DMS53 treated with DMSO at 0.1 percent for 48 hours (cell line): ENCODE data around the gene KIF15.
A peak's percentile ranks its signal among the peaks of the same experiment; 100 is the strongest.
"Not testable (repeated sequence)": the region's sequence is repeated elsewhere in the genome, so short reads cannot be mapped to it uniquely, and the experiment has no call there.

Experiments
- DNase-seq: peaks from one replicate; lab custom pipeline; 2025; ENCODE audit not compliant: unreplicated experiment; lab: John Stamatoyannopoulos, UW

The KIF15 gene

GRCh38 chr3:44761424-44762169 is at the start of gene KIF15, which contains the start of gene KIAA1143:
TSS of gene KIF15 (plus strand) at chr3:44761794. CDS start at chr3:44761866, 72 bp downstream.
TSS of gene KIAA1143 (minus strand) at chr3:44761619. CDS start at chr3:44761602, 17 bp downstream.
- peak; percentile 53 for DNase-seq

GRCh38 chr3:44712455-44713075 is 49.0 kb upstream of the KIF15 start, which contains the start of gene ZNF502:
TSS of gene ZNF502 (plus strand) at chr3:44712660. CDS start at chr3:44720262, 7,602 bp downstream.
- peak; percentile 51 for DNase-seq

GRCh38 chr3:44721231-44722102 is 40.1 kb upstream of the KIF15 start:
- DNase-seq = no peak

- no peak for DNase-seq
These were observed 39.5 kb upstream of the KIF15 start for GRCh38 chr3:44722103-44722401.

- peak; percentile 29 for DNase-seq
These were observed 32.1 kb upstream of the KIF15 start, which contains the start of gene ZNF501 for GRCh38 chr3:44729384-44729910. TSS of gene ZNF501 (plus strand) at chr3:44729635. CDS start at chr3:44734422, 4,787 bp downstream.

GRCh38 chr3:44734646-44735168 is 26.9 kb upstream of the KIF15 start:
- DNase-seq = no peak

- DNase-seq = no peak
These were observed 532 bp upstream of the KIF15 start for GRCh38 chr3:44761101-44761423.

- DNase-seq = no peak
These were observed 630 bp downstream of the KIF15 start for GRCh38 chr3:44762170-44762677.

- no peak for DNase-seq
These were observed 1.1 kb downstream of the KIF15 start for GRCh38 chr3:44762690-44763089.

- no peak for DNase-seq
These were observed 2.7 kb downstream of the KIF15 start for GRCh38 chr3:44764248-44764647.

GRCh38 chr3:44771424-44772098 is 10.0 kb downstream of the KIF15 start:
- no peak for DNase-seq

- DNase-seq = no peak
These were observed 10.5 kb downstream of the KIF15 start for GRCh38 chr3:44772099-44772442.

GRCh38 chr3:44782891-44783290 is 21.3 kb downstream of the KIF15 start:
- DNase-seq = no peak

- DNase-seq = no peak
These were observed 33.6 kb downstream of the KIF15 start for GRCh38 chr3:44795197-44795596.

GRCh38 chr3:44802011-44802410 is 40.4 kb downstream of the KIF15 start:
- DNase-seq = no peak

GRCh38 chr3:44803298-44803697 is 41.7 kb downstream of the KIF15 start:
- DNase-seq = no peak

- DNase-seq = no peak
These were observed 44.4 kb downstream of the KIF15 start for GRCh38 chr3:44805960-44806359.

GRCh38 chr3:44814751-44815150 is 53.2 kb downstream of the KIF15 start:
- DNase-seq = no peak

- not testable (repeated sequence) for DNase-seq
These were observed 54.7 kb downstream of the KIF15 start for GRCh38 chr3:44816334-44816733.

- not testable (repeated sequence) for DNase-seq
These were observed 59.6 kb downstream of the KIF15 start for GRCh38 chr3:44821206-44821605.
